MM.1S (cell line): ENCODE data around the gene USP17L15.
"Not testable (repeated sequence)": the region's sequence is repeated elsewhere in the genome, so short reads cannot be mapped to it uniquely, and the experiment has no call there.

Source experiments
- DNase-seq: peaks from one replicate; pipeline ENCODE4 v3.0.0-alpha.2; 2015
- H2AFZ ChIP-seq: fragments of 300-600 bp; sonication (generic); 2 replicates; pipeline ENCODE4 v1.6.0; 2016; ENCODE audit warnings: antibody characterized with exemption, low read length
- H3F3A ChIP-seq: fragments of 300-600 bp; sonication (generic); 2 replicates; pipeline ENCODE4 v1.6.1; 2016; ENCODE audit warnings: mild to moderate bottlenecking, antibody characterized with exemption, low read length, moderate library complexity, mixed read lengths; ENCODE audit not compliant: insufficient read depth
- H3K27ac ChIP-seq: fragments of 300-600 bp; sonication (generic); 2 replicates; pipeline ENCODE4 v1.5.1; 2016; ENCODE audit warnings: mild to moderate bottlenecking, low read length
- H3K27me3 ChIP-seq: fragments of 300-600 bp; sonication (generic); replicated peaks from 2 replicates; pipeline ENCODE4 v1.6.0; 2016; ENCODE audit warnings: low read length; ENCODE audit not compliant: insufficient read depth
- H3K36me3 ChIP-seq: fragments of 300-600 bp; sonication (generic); replicated peaks from 2 replicates; pipeline ENCODE4 v1.6.1; 2016; ENCODE audit warnings: mild to moderate bottlenecking, low read length, mixed read lengths; ENCODE audit not compliant: insufficient read depth
- H3K4me1 ChIP-seq: fragments of 300-600 bp; sonication (generic); 2 replicates; pipeline ENCODE4 v1.6.1; 2016; ENCODE audit warnings: low read length, mixed read lengths
- H3K4me2 ChIP-seq: fragments of 300-600 bp; sonication (generic); 2 replicates; pipeline ENCODE4 v1.6.0; 2016; ENCODE audit warnings: low read depth, low read length
- H3K4me3 ChIP-seq: fragments of 300-600 bp; sonication (generic); 2 replicates; pipeline ENCODE4 v1.5.1; 2016; ENCODE audit warnings: low read length, mixed read lengths
- H3K79me2 ChIP-seq: fragments of 300-600 bp; sonication (generic); 2 replicates; pipeline ENCODE4 v1.6.1; 2016; ENCODE audit warnings: mixed run types, low read length, mixed read lengths
- H3K9ac ChIP-seq: fragments of 300-600 bp; sonication (generic); 2 replicates; pipeline ENCODE4 v1.6.1; 2016; ENCODE audit warnings: low read length, mixed read lengths
- H3K9me2 ChIP-seq: fragments of 300-600 bp; sonication (generic); replicated peaks from 2 replicates; pipeline ENCODE4 v1.6.1; 2016; ENCODE audit warnings: mild to moderate bottlenecking, low read length, mixed read lengths; ENCODE audit not compliant: insufficient read depth
- H3K9me3 ChIP-seq: fragments of 300-600 bp; sonication (generic); replicated peaks from 2 replicates; pipeline ENCODE4 v1.6.1; 2016; ENCODE audit warnings: mild to moderate bottlenecking, low read length, mixed read lengths; ENCODE audit not compliant: insufficient read depth
- H4K20me1 ChIP-seq: fragments of 300-600 bp; sonication (generic); 2 replicates; pipeline ENCODE4 v1.6.1; 2016; ENCODE audit warnings: mild to moderate bottlenecking, low read length, moderate library complexity, mixed read lengths; ENCODE audit not compliant: insufficient read depth

Gene USP17L15, protein sequence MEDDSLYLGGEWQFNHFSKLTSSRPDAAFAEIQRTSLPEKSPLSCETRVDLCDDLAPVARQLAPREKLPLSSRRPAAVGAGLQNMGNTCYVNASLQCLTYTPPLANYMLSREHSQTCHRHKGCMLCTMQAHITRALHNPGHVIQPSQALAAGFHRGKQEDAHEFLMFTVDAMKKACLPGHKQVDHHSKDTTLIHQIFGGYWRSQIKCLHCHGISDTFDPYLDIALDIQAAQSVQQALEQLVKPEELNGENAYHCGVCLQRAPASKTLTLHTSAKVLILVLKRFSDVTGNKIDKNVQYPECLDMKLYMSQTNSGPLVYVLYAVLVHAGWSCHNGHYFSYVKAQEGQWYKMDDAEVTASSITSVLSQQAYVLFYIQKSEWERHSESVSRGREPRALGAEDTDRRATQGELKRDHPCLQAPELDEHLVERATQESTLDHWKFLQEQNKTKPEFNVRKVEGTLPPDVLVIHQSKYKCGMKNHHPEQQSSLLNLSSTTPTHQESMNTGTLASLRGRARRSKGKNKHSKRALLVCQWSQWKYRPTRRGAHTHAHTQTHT

DNA sequence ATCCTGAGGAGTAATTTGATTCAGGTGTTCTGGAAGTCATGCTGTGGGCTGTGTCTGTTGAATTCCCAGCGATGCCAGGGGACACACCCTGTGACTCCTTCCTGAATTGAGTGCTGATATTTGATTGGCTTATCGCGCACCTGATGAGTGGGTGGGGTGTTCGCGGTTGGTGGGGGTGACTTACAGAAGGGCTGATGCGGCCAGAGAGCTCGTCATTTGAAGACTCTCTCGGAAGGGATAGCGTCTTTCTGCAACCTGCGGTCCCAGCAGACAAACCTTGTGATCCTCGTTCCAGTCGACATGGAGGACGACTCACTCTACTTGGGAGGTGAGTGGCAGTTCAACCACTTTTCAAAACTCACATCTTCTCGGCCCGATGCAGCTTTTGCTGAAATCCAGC is at the start of gene USP17L15:
USP17L15 (plus strand) TSS at position 301 of the 400 bp plus-strand sequence; CDS start at position 301, 0 bp downstream.
- not testable (repeated sequence) for H3K27ac ChIP-seq, H3K4me1 ChIP-seq, H3K79me2 ChIP-seq, H3K9ac ChIP-seq, H3K4me2 ChIP-seq, DNase-seq, H3K36me3 ChIP-seq, H2AFZ ChIP-seq, H3K9me3 ChIP-seq, H3K9me2 ChIP-seq, H3F3A ChIP-seq, H4K20me1 ChIP-seq, H3K27me3 ChIP-seq, H3K4me3 ChIP-seq

DNA sequence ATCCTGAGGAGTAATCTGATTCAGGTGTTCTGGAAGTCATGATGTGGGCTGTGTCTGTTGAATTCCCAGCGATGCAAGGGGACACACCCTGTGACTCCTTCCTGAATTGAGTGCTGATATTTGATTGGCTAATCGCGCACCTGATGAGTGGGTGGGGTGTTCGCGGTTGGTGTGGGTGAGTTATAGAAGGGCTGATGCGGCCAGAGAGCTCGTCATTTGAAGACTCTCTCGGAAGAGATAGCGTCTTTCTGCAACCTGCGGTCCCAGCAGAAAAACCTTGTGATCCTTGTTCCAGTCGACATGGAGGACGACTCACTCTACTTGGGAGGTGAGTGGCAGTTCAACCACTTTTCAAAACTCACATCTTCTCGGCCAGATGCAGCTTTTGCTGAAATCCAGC is 23.8 kb upstream of the USP17L15 start, which contains the start of gene USP17L10:
USP17L10 (plus strand) TSS at position 301 of the 400 bp plus-strand sequence; CDS start at position 301, 0 bp downstream.
- not testable (repeated sequence) for H3K9me2 ChIP-seq, H3K4me3 ChIP-seq, H3K27ac ChIP-seq, H2AFZ ChIP-seq, H3F3A ChIP-seq, H3K27me3 ChIP-seq, H3K4me1 ChIP-seq, DNase-seq, H3K36me3 ChIP-seq, H4K20me1 ChIP-seq, H3K4me2 ChIP-seq, H3K9ac ChIP-seq, H3K9me3 ChIP-seq, H3K79me2 ChIP-seq

GRCh38 chr4:9214701-9215100 is 19.5 kb upstream of the USP17L15 start:
- H4K20me1 ChIP-seq, H3K9me2 ChIP-seq, H3K36me3 ChIP-seq, H3K9ac ChIP-seq, H2AFZ ChIP-seq, H3F3A ChIP-seq, H3K4me1 ChIP-seq, H3K79me2 ChIP-seq, H3K4me2 ChIP-seq, H3K27ac ChIP-seq, DNase-seq, H3K27me3 ChIP-seq, H3K4me3 ChIP-seq, H3K9me3 ChIP-seq: not testable (repeated sequence)

DNA sequence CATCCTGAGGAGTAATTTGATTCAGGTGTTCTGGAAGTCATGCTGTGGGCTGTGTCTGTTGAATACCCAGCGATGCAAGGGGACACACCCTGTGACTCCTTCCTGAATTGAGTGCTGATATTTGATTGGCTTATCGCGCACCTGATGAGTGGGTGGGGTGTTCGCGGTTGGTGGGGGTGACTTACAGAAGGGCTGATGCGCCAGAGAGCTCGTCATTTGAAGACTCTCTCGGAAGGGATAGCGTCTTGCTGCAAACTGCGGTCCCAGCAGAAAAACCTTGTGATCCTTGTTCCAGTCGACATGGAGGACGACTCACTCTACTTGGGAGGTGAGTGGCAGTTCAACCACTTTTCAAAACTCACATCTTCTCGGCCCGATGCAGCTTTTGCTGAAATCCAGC is 19.1 kb upstream of the USP17L15 start, which contains the start of gene USP17L11:
USP17L11 (plus strand) TSS at position 301 of the 400 bp plus-strand sequence; CDS start at position 301, 0 bp downstream.
- not testable (repeated sequence) for H4K20me1 ChIP-seq, DNase-seq

GRCh38 chr4:9219852-9220251 is 14.3 kb upstream of the USP17L15 start, which contains the start of gene USP17L12:
USP17L12 (plus strand) TSS chr4:9220152; CDS start chr4:9220152, 0 bp downstream.
- H3K36me3 ChIP-seq, DNase-seq, H3K4me1 ChIP-seq, H3K9me3 ChIP-seq, H2AFZ ChIP-seq, H3K27ac ChIP-seq, H4K20me1 ChIP-seq, H3K4me2 ChIP-seq, H3K4me3 ChIP-seq, H3K27me3 ChIP-seq, H3K9me2 ChIP-seq, H3F3A ChIP-seq, H3K79me2 ChIP-seq, H3K9ac ChIP-seq: not testable (repeated sequence)

More for the DNA sequence above, 19.1 kb upstream of the USP17L15 start, which contains the start of gene USP17L11:
- not testable (repeated sequence) for H2AFZ ChIP-seq, H3K79me2 ChIP-seq, H3F3A ChIP-seq, H3K9me2 ChIP-seq, H3K9me3 ChIP-seq, H3K36me3 ChIP-seq, H3K9ac ChIP-seq, H3K4me3 ChIP-seq, H3K27me3 ChIP-seq, H3K4me1 ChIP-seq, H3K4me2 ChIP-seq, H3K27ac ChIP-seq

DNA sequence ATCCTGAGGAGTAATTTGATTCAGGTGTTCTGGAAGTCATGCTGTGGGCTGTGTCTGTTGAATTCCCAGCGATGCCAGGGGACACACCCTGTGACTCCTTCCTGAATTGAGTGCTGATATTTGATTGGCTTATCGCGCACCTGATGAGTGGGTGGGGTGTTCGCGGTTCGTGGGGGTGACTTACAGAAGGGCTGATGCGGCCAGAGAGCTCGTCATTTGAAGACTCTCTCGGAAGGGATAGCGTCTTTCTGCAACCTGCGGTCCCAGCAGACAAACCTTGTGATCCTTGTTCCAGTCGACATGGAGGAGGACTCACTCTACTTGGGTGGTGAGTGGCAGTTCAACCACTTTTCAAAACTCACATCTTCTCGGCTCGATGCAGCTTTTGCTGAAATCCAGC is 9.6 kb upstream of the USP17L15 start, which contains the start of gene USP17L13:
USP17L13 (plus strand) TSS at position 301 of the 400 bp plus-strand sequence; CDS start at position 301, 0 bp downstream.
- not testable (repeated sequence) for H3F3A ChIP-seq, DNase-seq, H3K27ac ChIP-seq, H3K4me3 ChIP-seq, H3K4me2 ChIP-seq, H3K79me2 ChIP-seq, H2AFZ ChIP-seq, H3K4me1 ChIP-seq, H4K20me1 ChIP-seq, H3K27me3 ChIP-seq, H3K36me3 ChIP-seq, H3K9me3 ChIP-seq, H3K9me2 ChIP-seq, H3K9ac ChIP-seq

GRCh38 chr4:9230249-9230648 is 3.9 kb upstream of the USP17L15 start:
- H3K4me1 ChIP-seq, H3K27me3 ChIP-seq, H2AFZ ChIP-seq, DNase-seq, H3K36me3 ChIP-seq, H4K20me1 ChIP-seq, H3K27ac ChIP-seq, H3K9ac ChIP-seq, H3F3A ChIP-seq, H3K79me2 ChIP-seq, H3K4me3 ChIP-seq, H3K9me2 ChIP-seq, H3K4me2 ChIP-seq, H3K9me3 ChIP-seq: not testable (repeated sequence)
